Thyroid gland (tissue), 4 donors: ENCODE results near the gene DIPK1C.

ENCODE experiments used
- POLR2A ChIP-seq, 2 donors: fragments of 450-650 bp; IDR thresholded peaks; one replicate each; pipeline ENCODE4 v1.6.1; 2017; ENCODE audit warnings: antibody characterized with exemption in 2 of 2, mild to moderate bottlenecking in 2 of 2, moderate library complexity in 1 of 2
- TF ChIP-seq, protein P1 (sequence below), 6 experiments: fragments of 200-600 bp in 3 of 6; fragments of 450-650 bp in 3 of 6; sonication (generic) in 3 of 6; IDR thresholded peaks; one replicate each; pipeline ENCODE4 v1.5.1; 2016 to 2019; ENCODE audit warnings: antibody characterized with exemption in 6 of 6, mild to moderate bottlenecking in 2 of 6, inconsistent platforms in 1 of 6, moderate library complexity in 1 of 6

DNA sequence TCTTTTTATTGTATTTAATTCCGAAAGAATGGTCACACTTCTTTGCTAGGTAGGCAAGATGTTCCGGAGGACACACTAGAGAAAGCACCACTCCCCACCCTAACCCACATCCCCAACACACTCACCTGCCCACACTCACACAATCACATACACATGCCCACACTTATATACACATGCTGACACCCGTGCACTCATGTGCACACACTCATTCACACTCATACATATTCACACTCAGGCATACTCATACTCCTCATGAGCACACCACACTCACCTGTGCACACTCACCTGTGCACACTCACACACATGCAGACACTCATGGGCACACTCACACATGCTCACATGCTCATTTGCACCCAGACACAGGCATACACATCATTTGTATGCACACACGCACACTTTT lies 21.4 kb downstream of the DIPK1C start:
- no peak for TF ChIP-seq POLR2A (IDR thresholded peaks at IDR 0.05)
- TF ChIP-seq, protein P1, sequence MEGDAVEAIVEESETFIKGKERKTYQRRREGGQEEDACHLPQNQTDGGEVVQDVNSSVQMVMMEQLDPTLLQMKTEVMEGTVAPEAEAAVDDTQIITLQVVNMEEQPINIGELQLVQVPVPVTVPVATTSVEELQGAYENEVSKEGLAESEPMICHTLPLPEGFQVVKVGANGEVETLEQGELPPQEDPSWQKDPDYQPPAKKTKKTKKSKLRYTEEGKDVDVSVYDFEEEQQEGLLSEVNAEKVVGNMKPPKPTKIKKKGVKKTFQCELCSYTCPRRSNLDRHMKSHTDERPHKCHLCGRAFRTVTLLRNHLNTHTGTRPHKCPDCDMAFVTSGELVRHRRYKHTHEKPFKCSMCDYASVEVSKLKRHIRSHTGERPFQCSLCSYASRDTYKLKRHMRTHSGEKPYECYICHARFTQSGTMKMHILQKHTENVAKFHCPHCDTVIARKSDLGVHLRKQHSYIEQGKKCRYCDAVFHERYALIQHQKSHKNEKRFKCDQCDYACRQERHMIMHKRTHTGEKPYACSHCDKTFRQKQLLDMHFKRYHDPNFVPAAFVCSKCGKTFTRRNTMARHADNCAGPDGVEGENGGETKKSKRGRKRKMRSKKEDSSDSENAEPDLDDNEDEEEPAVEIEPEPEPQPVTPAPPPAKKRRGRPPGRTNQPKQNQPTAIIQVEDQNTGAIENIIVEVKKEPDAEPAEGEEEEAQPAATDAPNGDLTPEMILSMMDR (IDR thresholded peaks at IDR 0.05) = no peak
